Right kidney (tissue), 9 donors: ENCODE measurements around the gene CPXCR1.
"Not testable (repeated sequence)": the region's sequence is repeated elsewhere in the genome, so short reads cannot be mapped to it uniquely, and the experiment has no call there.

Experiments used
- DNase-seq: peaks from one replicate; pipeline ENCODE4 v3.0.0-alpha.2; 2016
- long read RNA-seq, 8 donors: transcript quantifications; one replicate each; lab custom pipeline, GENCODE V29; 2026

CPXCR1 gene
- long read RNA-seq, donor 1, result 0 reads
- long read RNA-seq, donor 2, result 0 reads
- long read RNA-seq, donor 3, result 0 reads
- long read RNA-seq, donor 4, result 0 reads
- long read RNA-seq, donor 5, result 0 reads
- long read RNA-seq, donor 6, result 0 reads
- long read RNA-seq, donor 7, result 0 reads
- long read RNA-seq, donor 8, result 0 reads

DNA sequence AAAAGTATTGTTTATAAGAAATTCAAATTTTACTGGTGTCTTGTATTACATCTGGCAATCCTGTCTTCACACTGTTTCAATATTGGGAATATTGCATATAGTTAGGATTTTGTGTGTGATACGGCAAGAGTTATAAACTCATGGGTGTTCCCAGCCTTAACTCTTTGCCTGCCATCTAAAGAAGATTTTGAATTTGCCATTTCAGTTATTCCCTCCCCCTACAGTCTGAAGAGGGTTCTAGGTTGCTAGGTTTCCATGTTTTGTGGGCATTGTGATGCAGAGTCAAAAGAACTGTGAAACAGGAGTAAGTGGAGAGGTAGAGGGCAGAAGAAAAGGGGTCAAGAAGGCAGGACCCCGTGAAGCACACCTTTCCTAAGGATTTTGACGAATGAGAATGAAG, at the start of gene CPXCR1:
TSS of gene CPXCR1 (plus strand) at position 301 of the 400 bp plus-strand sequence. CDS start 6,190 bp downstream, outside the sequence.
- DNase-seq, result no peak

DNA sequence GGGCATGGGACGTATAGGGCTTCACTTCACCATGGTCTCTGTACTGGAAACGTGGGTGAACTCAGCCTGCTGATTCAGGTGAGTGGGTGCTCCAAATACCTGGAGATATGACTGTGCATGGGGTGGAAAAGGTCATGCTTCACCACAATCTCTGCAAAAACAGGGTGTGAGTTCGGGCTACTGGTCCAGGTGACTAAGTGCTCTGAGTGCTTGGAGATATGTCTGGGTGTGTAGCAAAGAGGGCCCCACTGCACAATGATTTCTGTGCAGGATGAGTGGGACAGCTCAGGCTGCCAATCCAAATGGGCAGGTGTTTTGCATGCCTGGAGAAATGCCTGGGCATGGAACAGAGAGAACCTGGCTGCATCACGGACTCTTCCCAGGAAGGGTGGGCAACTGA, 11.2 kb upstream of the CPXCR1 start:
- DNase-seq, result no peak

DNA sequence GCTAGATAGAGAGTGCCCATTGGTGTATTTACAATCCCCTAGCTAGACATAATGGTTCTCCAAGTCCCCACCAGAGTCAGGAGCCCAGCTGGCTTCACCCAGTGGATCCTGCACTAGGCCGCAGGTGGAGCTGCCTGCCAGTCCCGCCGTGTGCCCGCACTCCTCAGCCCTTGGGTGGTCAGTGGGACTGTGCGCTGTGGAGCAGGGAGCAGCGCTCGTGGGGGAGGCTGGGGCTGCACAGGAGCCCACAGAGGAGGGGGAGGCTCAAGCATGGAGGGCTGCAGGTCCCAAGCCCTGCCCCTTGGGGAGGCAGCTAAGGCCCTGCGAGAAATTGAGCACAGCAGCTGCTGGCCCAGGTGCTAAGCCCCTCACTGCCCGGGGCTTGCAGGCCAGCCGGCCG, 810 bp upstream of the CPXCR1 start:
- DNase-seq, result not testable (repeated sequence)

DNA sequence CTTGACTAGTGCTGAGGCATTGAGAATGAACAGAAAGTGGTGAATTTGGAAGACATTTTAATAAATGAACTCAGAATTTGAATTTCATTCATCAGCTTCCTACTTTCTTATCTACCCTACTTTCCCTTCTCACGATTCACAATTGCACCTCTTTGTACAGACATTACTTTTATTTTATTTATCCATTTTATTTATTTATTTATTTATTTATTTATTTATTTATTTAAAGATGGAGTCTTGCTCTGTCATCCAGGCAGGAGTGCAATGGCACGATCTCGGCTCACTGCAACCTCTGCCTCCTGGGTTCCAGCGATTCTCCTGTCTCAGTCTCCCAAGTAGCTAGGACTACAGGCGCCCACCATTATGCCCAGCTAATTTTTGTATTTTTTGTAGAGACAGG, 5.3 kb downstream of the CPXCR1 start:
- not testable (repeated sequence) for DNase-seq

DNA sequence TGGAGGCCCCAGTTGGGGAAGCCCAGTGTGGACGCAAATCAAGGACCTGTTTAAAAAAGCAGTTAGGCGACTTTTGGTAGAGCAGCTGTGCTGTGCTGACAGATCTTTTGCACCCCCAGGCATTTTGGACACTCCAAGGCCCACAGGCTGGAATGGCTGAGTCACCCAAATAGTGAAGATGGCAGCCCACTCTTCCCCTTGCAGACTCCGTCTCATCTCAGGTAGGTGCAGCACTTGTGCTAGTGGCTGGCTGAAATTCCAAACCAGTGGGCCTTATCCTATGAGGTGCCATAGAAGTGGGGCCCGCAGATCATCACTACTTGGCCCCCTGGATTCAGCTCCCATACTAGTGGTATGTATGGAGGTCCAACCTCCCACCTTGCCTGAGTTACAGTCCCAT, 42.8 kb downstream of the CPXCR1 start:
- no peak for DNase-seq
